Progenitor cell of endocrine pancreas (in vitro differentiated cells): Measurements from ENCODE around the gene BRIP1. TPM values are rescaled to one million over a fixed set of nuclear protein-coding genes. Genes with fewer than 3 reads are reported as not detected.

ENCODE experiments used
- DNase-seq: peaks from one replicate; pipeline ENCODE4 v3.0.0; 2021; ENCODE audit warnings: low spot score; ENCODE audit not compliant: unreplicated experiment
- H3K27ac Mint-ChIP-seq: 2 replicates; pipeline ENCODE4 v1.8.0; 2021; ENCODE audit warnings: mild to moderate bottlenecking, moderate library complexity, mixed read lengths
- H3K27me3 Mint-ChIP-seq: 2 replicates; pipeline ENCODE4 v1.8.0; 2021; ENCODE audit warnings: mixed read lengths
- H3K36me3 Mint-ChIP-seq: 2 replicates; pipeline ENCODE4 v1.8.0; 2022; ENCODE audit warnings: mixed read lengths; ENCODE audit not compliant: insufficient read depth
- H3K4me1 Mint-ChIP-seq: 2 replicates; pipeline ENCODE4 v1.8.0; 2021; ENCODE audit warnings: low read depth, mixed read lengths
- H3K4me3 Mint-ChIP-seq: 2 replicates; pipeline ENCODE4 v1.8.0; 2021; ENCODE audit warnings: low read depth, mild to moderate bottlenecking, moderate library complexity, mixed read lengths
- H3K9me3 Mint-ChIP-seq: 2 replicates; pipeline ENCODE4 v1.8.0; 2021; ENCODE audit warnings: low read depth, mixed read lengths
- total RNA-seq: library from RNA; stranded (reverse); gene quantifications from 2 replicates; pipeline ENCODE4 v1.2.1, GENCODE V29; 2021
- TF ChIP-seq, protein P1 (sequence below): fragments of 200-600 bp; sonication (generic); IDR thresholded peaks from one replicate; pipeline ENCODE4 v1.5.0; 2021; ENCODE audit warnings: antibody characterized with exemption, mild to moderate bottlenecking; ENCODE audit not compliant: unreplicated experiment

BRIP1 gene
- total RNA-seq, 1 donor from 2014 or later: 13.5 TPM

DNA sequence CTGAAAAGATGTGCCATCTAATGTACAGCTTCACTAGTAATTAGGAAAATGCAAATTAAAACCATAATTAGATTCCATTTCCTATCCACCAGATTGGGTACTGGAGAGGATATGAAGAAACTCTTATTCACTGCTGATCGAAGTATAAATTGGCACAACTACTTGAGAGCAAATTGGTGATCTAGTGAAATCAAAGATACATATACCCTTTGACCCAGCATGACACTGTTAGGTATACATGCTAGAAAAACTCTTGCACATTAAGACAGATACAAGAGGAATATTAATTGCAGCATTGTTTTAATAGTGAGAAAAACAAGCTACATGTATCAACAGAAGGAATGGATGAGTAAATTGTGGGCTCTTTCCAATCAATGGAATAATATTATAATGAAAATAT lies 48.8 kb downstream of the BRIP1 start:
- DNase-seq: no peak
- Mint-ChIP-seq H3K9me3 (no peaks in the 10 kb centered on the region), H3K4me1 (peaks cover 22% of the 10 kb centered on the region), H3K27me3 (no peaks in the 10 kb centered on the region), H3K4me3 (no peak overlapping the region), H3K36me3 (peaks cover 3% of the 10 kb centered on the region), H3K27ac (no peak overlapping the region)
- TF ChIP-seq, protein P1, sequence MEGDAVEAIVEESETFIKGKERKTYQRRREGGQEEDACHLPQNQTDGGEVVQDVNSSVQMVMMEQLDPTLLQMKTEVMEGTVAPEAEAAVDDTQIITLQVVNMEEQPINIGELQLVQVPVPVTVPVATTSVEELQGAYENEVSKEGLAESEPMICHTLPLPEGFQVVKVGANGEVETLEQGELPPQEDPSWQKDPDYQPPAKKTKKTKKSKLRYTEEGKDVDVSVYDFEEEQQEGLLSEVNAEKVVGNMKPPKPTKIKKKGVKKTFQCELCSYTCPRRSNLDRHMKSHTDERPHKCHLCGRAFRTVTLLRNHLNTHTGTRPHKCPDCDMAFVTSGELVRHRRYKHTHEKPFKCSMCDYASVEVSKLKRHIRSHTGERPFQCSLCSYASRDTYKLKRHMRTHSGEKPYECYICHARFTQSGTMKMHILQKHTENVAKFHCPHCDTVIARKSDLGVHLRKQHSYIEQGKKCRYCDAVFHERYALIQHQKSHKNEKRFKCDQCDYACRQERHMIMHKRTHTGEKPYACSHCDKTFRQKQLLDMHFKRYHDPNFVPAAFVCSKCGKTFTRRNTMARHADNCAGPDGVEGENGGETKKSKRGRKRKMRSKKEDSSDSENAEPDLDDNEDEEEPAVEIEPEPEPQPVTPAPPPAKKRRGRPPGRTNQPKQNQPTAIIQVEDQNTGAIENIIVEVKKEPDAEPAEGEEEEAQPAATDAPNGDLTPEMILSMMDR: no peak

DNA sequence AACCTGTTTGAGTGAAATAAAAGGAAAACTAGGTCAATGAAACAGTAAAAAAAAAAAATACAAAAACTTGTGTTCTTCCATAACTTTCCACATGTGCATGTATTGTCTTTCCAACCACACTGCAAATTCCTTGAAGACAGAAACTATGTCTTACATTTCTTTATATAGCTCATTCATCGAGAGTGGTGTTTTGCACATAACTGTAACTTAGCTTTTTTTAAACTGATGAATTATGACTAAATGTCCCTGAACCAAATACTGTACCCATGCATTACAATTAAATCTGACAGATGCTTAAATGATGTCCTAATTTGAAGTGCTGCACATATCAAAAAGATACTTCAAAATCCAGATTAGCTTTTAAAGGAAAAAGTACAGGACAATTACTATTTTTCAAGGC lies 50.1 kb downstream of the BRIP1 start:
- no peaks in the 10 kb centered on the region for H3K27me3 Mint-ChIP-seq
- TF ChIP-seq, protein P1: no peak
- H3K36me3 Mint-ChIP-seq: peaks cover 2% of the 10 kb centered on the region
- H3K4me3 Mint-ChIP-seq: no peak overlapping the region
- DNase-seq: no peak
- H3K4me1 Mint-ChIP-seq: peaks cover 22% of the 10 kb centered on the region
- H3K9me3 Mint-ChIP-seq: no peaks in the 10 kb centered on the region
- H3K27ac Mint-ChIP-seq: no peak overlapping the region

DNA sequence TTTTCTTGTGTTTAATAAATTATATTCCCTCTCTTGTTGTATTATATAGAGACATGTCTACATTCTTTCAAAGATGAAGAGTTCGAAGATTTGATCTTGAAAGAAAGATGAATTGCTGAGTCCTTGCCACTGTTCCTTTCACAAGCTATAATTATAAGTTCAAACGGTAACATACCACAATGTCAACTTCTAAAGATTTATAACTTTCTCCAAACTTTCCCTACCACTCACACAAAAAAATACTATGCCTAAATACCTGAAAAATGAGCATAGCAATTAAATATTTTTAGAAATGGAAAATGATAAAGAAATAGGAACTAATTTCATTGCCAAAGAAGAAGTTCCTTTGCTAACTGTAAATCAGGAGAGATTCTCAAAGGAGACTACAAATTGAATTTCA lies 50.6 kb downstream of the BRIP1 start:
- H3K36me3 Mint-ChIP-seq: peaks cover 1% of the 10 kb centered on the region
- H3K9me3 Mint-ChIP-seq: no peaks in the 10 kb centered on the region
- peaks cover 22% of the 10 kb centered on the region for H3K4me1 Mint-ChIP-seq
- no peak for DNase-seq
- no peaks in the 10 kb centered on the region for H3K27me3 Mint-ChIP-seq
- TF ChIP-seq, protein P1: no peak
- no peak overlapping the region for H3K27ac Mint-ChIP-seq
- no peak overlapping the region for H3K4me3 Mint-ChIP-seq

DNA sequence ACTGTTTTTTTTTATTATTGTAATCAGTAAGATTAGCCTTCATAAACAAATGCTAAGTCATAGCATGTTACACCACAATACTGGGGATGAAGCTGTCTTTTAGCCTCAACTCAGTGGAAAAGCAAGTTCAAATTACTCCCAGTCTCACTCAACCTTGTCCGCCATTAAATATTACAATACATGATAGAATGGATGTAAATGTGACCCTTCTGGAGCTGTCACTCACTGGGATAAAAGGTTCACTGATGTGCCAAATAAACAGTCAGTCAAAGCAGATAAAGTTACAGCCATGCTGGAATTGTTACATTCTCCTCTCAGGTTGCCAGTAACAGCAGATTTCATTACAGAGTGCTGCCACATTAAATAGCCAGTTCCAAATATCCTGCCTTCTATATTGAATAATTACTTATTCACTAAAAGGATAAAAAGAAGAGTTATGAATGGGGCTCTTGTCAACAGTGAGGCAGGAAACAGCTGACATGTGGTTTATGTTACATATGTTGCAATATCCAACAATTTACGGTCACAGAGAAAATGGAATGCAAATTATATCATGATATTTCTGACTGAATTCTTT lies 53.4 kb downstream of the BRIP1 start:
- no peak overlapping the region for H3K4me3 Mint-ChIP-seq
- no peaks in the 10 kb centered on the region for H3K9me3 Mint-ChIP-seq
- H3K36me3 Mint-ChIP-seq: peaks cover 1% of the 10 kb centered on the region
- peaks cover 7% of the 10 kb centered on the region for H3K4me1 Mint-ChIP-seq
- TF ChIP-seq, protein P1: no peak
- no peak for DNase-seq
- H3K27ac Mint-ChIP-seq: no peak overlapping the region
- H3K27me3 Mint-ChIP-seq: no peaks in the 10 kb centered on the region

DNA sequence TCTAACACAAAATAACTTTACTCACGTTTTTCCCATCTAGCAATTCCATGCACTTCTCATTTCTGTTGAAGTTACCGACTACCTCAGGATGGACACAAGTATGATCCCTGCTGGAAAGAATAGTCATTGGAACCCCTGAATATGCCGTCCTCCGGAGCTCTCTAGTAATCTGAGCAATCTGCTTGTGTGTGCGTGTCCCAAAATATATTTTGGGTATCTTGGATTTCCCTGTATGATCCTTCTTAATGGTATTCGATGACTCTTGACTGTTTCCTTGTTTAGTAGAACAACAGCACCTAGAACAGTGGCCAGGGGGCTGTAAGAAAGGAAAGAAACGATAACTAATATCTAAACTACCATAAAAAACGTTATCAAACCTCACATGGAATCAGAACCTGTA lies 54.9 kb downstream of the BRIP1 start:
- DNase-seq: no peak
- Mint-ChIP-seq H3K27ac (no peak overlapping the region), H3K9me3 (no peaks in the 10 kb centered on the region), H3K4me3 (no peak overlapping the region), H3K27me3 (no peaks in the 10 kb centered on the region), H3K36me3 (peaks cover 1% of the 10 kb centered on the region), H3K4me1 (peaks cover 4% of the 10 kb centered on the region)
- TF ChIP-seq, protein P1: no peak
